WTC11 (cell line): ENCODE data around the gene PLIN4.

ENCODE experiments used
- ESRRA ChIP-seq: sonication (generic); formaldehyde crosslinking; IDR thresholded peaks from 2 replicates; pipeline ENCODE4 v1.8.1; 2022; ENCODE audit warnings: mild to moderate bottlenecking, missing genetic modification reagents, borderline replicate concordance
- FOXK1 ChIP-seq: sonication (generic); formaldehyde crosslinking; IDR thresholded peaks from 2 replicates; pipeline ENCODE4 v1.8.0; 2022; ENCODE audit warnings: mild to moderate bottlenecking, moderate library complexity, missing genetic modification reagents
- MAX ChIP-seq: sonication (generic); formaldehyde crosslinking; IDR thresholded peaks from 2 replicates; pipeline ENCODE4 v1.8.0; 2022; ENCODE audit warnings: mild to moderate bottlenecking, missing genetic modification reagents
- NFE2L1 ChIP-seq: sonication (generic); formaldehyde crosslinking; IDR thresholded peaks from 2 replicates; pipeline ENCODE4 v1.8.1; 2023; ENCODE audit warnings: missing genetic modification reagents
- NFYB ChIP-seq: sonication (generic); formaldehyde crosslinking; conservative IDR thresholded peaks from 2 replicates; pipeline ENCODE4 v1.8.0; 2022; ENCODE audit warnings: low read depth, missing genetic modification reagents
- NR3C1 ChIP-seq: sonication (generic); formaldehyde crosslinking; conservative IDR thresholded peaks from 2 replicates; pipeline ENCODE4 v1.8.1; 2023; ENCODE audit warnings: low read depth, mild to moderate bottlenecking, missing genetic modification reagents
- SP1 ChIP-seq: sonication (generic); formaldehyde crosslinking; conservative IDR thresholded peaks from 2 replicates; pipeline ENCODE4 v1.8.1; 2022; ENCODE audit warnings: missing genetic modification reagents
- STAT6 ChIP-seq: sonication (generic); formaldehyde crosslinking; conservative IDR thresholded peaks from 2 replicates; pipeline ENCODE4 v1.8.1; 2023; ENCODE audit warnings: mild to moderate bottlenecking, low read depth, missing genetic modification reagents, moderate library complexity
- ZBTB43 ChIP-seq: sonication (generic); formaldehyde crosslinking; IDR thresholded peaks from 2 replicates; pipeline ENCODE4 v1.8.1; 2023; ENCODE audit warnings: mild to moderate bottlenecking, missing genetic modification reagents
- ZNF425 ChIP-seq: fragments of 250-450 bp; sonication (Bioruptor Pico); conservative IDR thresholded peaks from 2 replicates; pipeline ENCODE4 v1.9.0; 2021; ENCODE audit warnings: mild to moderate bottlenecking
- TF ChIP-seq, protein P1 (sequence below): fragments of 200-600 bp; IDR thresholded peaks from 2 replicates; pipeline ENCODE4 v1.8.0; 2022; ENCODE audit warnings: antibody characterized with exemption
- TF ChIP-seq, protein P2 (sequence below): sonication (generic); formaldehyde crosslinking; IDR thresholded peaks from 2 replicates; pipeline ENCODE4 v1.8.1; 2023; ENCODE audit warnings: mild to moderate bottlenecking, missing genetic modification reagents, borderline replicate concordance
- TF ChIP-seq, protein P3 (sequence below): sonication (generic); formaldehyde crosslinking; conservative IDR thresholded peaks from 2 replicates; pipeline ENCODE4 v1.8.1; 2022; ENCODE audit warnings: mild to moderate bottlenecking, missing genetic modification reagents

GRCh38 chr19:4454747-4455718 lies 63.3 kb downstream of the PLIN4 start:
- TF ChIP-seq, protein P1, sequence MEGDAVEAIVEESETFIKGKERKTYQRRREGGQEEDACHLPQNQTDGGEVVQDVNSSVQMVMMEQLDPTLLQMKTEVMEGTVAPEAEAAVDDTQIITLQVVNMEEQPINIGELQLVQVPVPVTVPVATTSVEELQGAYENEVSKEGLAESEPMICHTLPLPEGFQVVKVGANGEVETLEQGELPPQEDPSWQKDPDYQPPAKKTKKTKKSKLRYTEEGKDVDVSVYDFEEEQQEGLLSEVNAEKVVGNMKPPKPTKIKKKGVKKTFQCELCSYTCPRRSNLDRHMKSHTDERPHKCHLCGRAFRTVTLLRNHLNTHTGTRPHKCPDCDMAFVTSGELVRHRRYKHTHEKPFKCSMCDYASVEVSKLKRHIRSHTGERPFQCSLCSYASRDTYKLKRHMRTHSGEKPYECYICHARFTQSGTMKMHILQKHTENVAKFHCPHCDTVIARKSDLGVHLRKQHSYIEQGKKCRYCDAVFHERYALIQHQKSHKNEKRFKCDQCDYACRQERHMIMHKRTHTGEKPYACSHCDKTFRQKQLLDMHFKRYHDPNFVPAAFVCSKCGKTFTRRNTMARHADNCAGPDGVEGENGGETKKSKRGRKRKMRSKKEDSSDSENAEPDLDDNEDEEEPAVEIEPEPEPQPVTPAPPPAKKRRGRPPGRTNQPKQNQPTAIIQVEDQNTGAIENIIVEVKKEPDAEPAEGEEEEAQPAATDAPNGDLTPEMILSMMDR, result no peak
- TF ChIP-seq ZNF425 (CRISPR knock-in tag), result no peak
- TF ChIP-seq, protein P2, sequence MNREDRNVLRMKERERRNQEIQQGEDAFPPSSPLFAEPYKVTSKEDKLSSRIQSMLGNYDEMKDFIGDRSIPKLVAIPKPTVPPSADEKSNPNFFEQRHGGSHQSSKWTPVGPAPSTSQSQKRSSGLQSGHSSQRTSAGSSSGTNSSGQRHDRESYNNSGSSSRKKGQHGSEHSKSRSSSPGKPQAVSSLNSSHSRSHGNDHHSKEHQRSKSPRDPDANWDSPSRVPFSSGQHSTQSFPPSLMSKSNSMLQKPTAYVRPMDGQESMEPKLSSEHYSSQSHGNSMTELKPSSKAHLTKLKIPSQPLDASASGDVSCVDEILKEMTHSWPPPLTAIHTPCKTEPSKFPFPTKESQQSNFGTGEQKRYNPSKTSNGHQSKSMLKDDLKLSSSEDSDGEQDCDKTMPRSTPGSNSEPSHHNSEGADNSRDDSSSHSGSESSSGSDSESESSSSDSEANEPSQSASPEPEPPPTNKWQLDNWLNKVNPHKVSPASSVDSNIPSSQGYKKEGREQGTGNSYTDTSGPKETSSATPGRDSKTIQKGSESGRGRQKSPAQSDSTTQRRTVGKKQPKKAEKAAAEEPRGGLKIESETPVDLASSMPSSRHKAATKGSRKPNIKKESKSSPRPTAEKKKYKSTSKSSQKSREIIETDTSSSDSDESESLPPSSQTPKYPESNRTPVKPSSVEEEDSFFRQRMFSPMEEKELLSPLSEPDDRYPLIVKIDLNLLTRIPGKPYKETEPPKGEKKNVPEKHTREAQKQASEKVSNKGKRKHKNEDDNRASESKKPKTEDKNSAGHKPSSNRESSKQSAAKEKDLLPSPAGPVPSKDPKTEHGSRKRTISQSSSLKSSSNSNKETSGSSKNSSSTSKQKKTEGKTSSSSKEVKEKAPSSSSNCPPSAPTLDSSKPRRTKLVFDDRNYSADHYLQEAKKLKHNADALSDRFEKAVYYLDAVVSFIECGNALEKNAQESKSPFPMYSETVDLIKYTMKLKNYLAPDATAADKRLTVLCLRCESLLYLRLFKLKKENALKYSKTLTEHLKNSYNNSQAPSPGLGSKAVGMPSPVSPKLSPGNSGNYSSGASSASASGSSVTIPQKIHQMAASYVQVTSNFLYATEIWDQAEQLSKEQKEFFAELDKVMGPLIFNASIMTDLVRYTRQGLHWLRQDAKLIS (CRISPR knock-in tag), result no peak
- no peak for TF ChIP-seq STAT6 (CRISPR knock-in tag)
- TF ChIP-seq, protein P3, sequence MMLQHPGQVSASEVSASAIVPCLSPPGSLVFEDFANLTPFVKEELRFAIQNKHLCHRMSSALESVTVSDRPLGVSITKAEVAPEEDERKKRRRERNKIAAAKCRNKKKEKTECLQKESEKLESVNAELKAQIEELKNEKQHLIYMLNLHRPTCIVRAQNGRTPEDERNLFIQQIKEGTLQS, result no peak
- TF ChIP-seq ESRRA (CRISPR knock-in tag), result no peak
- TF ChIP-seq FOXK1 (CRISPR knock-in tag), result no peak
- TF ChIP-seq MAX, result no peak
- TF ChIP-seq NFE2L1 (CRISPR knock-in tag), result no peak
- TF ChIP-seq NFYB (CRISPR knock-in tag), result no peak
- TF ChIP-seq SP1 (CRISPR knock-in tag), result no peak
- TF ChIP-seq NR3C1 (CRISPR knock-in tag), result no peak
- TF ChIP-seq ZBTB43, result no peak
